Fibroblast of pulmonary artery (primary cell): ENCODE results near the gene SLC26A5.

Experiments
- DNase-seq: peaks from one replicate; pipeline ENCODE4 v3.0.0-alpha.2; 2010; ENCODE audit warnings: low read depth
- H3K4me3 ChIP-seq: replicated peaks from 2 replicates; pipeline ENCODE4 v1.5.1; 2011; ENCODE audit warnings: low read depth, mild to moderate bottlenecking, control low read depth, low read length, moderate library complexity
- TF ChIP-seq, protein P1 (sequence below): IDR thresholded peaks from 2 replicates; pipeline ENCODE4 v1.5.1; 2011; ENCODE audit warnings: mild to moderate bottlenecking, control low read depth, low read length, inconsistent platforms; ENCODE audit errors: missing control alignments

SLC26A5 gene

DNA sequence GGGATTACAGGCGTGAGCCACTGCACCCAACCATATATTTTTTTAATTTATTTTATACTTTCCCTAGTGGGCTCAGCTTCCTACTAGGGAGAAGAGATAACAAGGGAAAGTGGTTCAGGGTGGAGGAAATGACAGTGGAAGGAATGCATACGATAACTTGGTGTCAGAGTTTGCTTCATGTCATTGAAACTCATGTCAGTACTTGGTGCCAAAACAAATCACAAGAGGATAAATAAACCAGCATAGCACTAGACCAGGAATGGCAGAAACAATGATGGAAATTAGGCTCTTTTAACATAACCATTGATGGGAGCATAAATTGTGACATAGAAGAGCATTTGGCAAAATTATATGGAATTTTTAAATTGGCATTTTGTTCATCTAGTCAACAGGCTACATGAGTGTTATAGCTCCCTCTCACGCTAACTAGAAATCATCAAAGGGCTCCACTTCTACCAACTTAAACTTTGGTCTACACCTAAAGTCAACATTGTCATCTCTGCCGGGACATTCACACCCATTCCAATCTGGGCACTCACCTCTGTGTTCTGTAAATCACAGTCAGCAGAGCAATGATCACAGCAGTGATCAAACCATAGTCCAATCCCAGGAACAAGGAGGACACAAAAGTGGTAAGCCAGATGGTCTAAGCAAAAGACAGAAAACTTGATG lies 57.4 kb downstream of the SLC26A5 start:
- no peak overlapping the region for H3K4me3 ChIP-seq
- TF ChIP-seq, protein P1, sequence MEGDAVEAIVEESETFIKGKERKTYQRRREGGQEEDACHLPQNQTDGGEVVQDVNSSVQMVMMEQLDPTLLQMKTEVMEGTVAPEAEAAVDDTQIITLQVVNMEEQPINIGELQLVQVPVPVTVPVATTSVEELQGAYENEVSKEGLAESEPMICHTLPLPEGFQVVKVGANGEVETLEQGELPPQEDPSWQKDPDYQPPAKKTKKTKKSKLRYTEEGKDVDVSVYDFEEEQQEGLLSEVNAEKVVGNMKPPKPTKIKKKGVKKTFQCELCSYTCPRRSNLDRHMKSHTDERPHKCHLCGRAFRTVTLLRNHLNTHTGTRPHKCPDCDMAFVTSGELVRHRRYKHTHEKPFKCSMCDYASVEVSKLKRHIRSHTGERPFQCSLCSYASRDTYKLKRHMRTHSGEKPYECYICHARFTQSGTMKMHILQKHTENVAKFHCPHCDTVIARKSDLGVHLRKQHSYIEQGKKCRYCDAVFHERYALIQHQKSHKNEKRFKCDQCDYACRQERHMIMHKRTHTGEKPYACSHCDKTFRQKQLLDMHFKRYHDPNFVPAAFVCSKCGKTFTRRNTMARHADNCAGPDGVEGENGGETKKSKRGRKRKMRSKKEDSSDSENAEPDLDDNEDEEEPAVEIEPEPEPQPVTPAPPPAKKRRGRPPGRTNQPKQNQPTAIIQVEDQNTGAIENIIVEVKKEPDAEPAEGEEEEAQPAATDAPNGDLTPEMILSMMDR = no peak
- DNase-seq = no peak

DNA sequence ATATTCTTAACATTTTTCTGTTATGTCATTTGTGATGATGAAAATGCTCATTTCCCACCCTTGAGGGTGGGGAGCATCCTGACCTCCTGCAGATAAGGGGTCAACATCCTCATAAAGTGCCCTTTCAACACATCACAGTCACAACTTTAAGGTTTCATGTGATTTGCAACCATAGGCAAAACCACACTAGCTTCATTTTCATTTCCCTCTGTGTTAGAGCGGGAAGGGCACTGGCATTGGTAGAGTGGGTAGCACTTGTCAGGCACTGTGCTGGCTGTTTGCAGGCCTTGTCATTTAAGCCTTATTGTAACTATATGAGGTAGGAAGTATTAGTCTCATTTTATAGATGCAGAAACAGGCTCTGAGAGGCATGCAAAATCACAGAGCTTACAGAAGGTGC lies 58.8 kb downstream of the SLC26A5 start:
- no peak for DNase-seq
- no peak overlapping the region for H3K4me3 ChIP-seq
- TF ChIP-seq, protein P1 = no peak

DNA sequence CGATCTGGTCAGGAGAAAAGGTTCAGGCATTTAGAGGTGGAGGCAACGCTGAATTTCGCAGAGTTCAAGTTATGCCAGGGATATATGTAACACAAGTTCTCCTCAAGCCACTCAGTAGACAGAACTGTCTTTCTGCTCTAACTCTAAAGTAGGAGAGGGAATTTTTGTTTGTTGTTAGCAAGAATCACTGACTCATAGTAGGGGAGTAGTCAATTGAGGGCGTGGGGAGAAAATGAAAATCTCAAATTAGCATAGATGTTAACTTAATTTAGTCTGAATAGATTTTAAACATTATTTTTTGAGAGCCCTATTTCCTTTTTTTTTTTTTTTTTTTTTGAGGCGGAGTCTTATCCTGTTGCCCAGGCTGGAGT lies 64.0 kb downstream of the SLC26A5 start:
- no peak for DNase-seq
- no peak overlapping the region for H3K4me3 ChIP-seq
- TF ChIP-seq, protein P1 = no peak

DNA sequence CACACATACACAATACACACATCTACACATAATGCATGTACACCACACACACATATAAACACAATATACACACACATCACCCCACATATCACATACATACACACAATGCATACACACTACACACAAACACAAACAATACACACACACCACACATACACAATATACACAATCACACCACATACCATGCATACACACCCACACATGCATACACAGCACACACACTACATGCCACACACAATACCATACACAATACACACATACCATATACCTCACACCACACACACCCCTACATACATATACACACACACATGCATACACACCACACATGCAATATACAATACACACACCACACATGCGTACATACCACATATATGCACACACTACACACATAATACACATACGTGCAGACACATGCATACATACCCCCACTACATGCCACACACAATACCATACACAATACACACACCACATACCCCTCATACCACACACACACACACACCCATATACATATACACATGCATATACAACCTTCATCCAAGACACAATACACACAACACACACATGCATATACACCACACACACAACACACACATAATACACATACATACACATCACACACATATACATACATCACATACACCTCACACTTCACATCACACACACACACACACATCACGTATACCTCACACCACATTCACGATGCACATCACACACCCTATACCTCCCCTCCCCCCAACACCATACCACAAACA lies 64.6 kb downstream of the SLC26A5 start:
- no peak for DNase-seq
- H3K4me3 ChIP-seq = no peak overlapping the region
- TF ChIP-seq, protein P1 = no peak

DNA sequence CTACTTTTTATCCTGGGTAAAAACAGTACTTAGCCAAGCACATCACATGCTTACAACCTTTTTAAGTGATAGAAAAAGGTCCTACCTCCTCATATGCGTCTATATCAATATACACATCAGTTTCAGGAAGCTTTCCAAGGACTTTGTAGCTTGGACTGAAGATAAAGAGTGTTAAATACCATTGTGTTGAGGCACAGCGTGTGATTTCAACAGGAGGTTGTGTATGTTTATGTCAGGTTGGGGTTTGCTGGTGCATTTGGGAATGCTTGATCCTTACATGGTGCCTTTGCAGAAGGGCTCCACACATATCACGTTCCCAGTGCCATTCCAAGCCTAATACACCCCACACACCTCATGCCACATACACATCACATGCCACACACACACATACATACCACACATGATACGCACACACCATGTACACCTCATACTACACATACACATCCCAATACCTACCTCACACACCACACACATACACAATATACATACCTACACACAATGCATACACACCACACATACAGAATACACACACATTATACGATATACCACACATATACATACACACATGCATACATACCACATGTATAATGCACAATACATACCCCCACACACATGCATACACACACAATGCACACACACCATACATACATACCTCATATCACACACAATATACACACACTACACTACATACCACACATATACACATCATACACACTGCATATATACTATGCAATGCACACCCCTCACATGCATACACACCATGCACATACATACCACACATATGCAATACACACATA lies 65.4 kb downstream of the SLC26A5 start:
- TF ChIP-seq, protein P1 = no peak
- no peak overlapping the region for H3K4me3 ChIP-seq
- peak; percentile 8 for DNase-seq

DNA sequence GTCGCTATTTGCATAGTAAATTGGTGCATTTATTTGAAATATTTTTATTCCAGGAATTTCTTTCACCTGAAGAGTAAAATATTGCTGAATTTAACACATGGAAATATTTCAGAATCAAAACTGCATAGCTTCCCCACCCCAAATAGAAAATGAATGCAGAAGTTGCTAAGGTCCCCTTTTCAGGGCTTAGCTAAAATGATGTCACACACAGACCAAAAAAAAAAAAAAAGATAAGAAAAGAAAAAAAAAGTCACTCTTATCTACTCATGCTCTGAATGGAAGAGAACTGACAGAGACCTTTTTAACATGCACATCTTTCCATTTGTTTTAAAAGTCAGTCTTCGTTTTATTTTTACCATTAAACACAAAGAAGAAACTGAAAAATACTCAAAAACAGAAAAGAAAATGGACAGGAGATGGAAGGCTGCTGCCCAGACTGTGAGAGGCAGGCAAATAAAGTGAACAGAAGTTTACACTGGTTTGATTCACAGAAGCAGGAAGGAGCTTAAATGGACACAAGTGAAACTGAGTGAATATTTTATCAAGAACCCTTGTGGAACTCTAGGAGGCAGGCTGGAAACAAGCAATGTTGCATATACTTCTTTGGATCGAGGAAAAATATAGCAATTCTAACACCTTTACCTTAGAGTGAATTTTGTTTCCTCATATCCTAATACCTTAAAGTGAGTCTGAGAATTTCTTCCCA lies 66.6 kb downstream of the SLC26A5 start:
- no peak overlapping the region for H3K4me3 ChIP-seq
- TF ChIP-seq, protein P1 = no peak
- no peak for DNase-seq
